ENCODE measurements around the gene TMEM63B.

DNA sequence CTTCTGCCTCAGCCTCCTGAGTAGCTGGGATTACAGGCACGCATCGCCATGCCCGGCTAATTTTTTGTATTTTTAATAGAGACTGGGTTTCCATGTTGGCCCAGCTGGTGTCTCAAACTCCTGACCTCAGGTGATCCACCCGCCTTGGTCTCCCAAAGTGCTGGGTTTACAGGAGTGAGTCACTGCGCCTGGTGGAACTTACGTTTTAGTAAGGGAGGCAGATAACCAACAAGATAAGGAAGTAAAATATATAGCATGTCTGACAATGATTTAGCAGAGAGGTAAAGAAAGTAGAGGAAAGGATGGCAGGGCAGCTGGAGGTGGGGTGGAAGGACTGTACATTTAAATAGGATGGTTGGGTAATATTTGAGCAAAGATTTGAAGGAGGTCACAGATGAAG, 76.6 kb downstream of the TMEM63B start:
- TF ChIP-seq EZH2 (IDR thresholded peaks at IDR 0.05) (no peak), POLR2AphosphoS5 (IDR thresholded peaks at IDR 0.05; ENCODE audit: borderline replicate concordance, low read depth, low read length) (no peak), FOXP2 (optimal IDR thresholded peaks at IDR 0.05; ENCODE audit: control extremely low read depth, extremely low read length, insufficient read depth) (no peak)
